GM20431 (cell line): Measurements from ENCODE around the gene ZNF487.
"Not testable (repeated sequence)": the region's sequence is repeated elsewhere in the genome, so short reads cannot be mapped to it uniquely, and the experiment has no call there.

Experiments
- in situ Hi-C: fragments of 300-500 bp; cut with MseI, MboI; formaldehyde crosslinking; loops from one replicate; pipeline ENCODE4 v1.15.0; 2020; ENCODE audit warnings: low sequenced_read_pairs; ENCODE audit not compliant: unreplicated experiment

The ZNF487 gene

DNA sequence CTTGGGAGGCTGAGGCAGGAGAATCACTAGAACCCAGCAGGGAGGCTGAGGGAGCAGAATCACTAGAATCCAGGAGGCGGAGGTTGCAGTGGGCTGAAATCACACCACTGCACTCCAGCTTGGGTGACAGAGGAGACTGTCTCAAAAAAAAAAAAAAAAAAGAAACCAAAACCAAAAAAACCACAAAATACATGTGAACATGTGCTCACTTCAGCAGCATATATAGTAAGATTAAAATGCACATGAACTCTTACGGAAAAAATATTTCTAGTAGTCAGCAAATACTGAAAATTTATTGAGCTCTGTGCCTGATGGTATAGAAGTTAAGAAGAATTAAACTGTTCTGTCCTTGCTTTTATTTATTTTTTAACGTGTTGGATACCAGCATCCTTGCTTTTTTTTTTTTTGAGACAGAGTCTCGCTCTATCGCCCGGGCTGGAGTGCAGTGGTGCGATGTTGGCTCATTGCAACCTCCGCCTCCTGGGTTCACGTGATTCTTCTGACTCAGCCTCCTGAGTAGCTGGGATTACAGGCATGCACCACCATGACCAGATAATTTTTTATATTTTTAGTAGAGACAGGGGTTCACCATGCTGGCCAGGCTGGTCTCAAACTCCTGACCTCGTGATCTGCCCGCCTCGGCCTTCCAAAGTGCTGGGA is 9.6 kb upstream of the ZNF487 start:
- in situ Hi-C loops: no loop called here

DNA sequence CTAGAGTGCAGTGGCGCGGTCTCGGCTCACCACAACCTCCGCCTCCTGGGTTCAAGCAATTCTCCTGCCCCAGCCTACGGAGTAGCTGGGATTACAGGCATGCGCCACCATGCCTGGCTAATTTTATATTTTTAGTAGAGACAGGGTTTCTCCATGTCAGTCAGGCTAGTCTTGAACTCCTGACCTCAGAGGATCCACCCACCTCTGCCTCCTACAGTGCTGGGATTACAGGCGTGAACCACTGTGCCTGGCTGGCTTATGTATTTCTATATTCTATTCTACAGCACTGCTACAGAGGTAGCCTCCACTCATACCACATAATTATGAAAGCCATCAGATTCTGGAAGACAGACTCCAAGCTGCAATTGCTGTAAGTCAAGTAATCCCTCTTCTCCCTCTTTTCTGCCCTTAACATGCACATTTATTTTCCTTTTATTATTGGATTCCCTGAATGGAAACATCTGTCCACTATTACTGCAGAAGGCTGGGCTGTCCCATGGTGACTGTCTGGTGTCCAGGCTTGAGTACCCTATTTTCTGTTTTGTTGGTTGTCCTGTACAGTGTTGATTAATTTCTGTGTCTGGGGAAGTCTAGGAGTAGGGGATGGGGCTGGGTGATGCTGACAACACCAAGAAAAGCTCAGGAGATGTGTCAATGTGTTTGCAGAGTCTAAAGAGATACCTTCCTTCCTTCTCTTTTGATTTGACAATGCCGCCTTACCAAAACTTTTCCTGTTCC is 5.8 kb upstream of the ZNF487 start:
- in situ Hi-C loops: no loop called here

DNA sequence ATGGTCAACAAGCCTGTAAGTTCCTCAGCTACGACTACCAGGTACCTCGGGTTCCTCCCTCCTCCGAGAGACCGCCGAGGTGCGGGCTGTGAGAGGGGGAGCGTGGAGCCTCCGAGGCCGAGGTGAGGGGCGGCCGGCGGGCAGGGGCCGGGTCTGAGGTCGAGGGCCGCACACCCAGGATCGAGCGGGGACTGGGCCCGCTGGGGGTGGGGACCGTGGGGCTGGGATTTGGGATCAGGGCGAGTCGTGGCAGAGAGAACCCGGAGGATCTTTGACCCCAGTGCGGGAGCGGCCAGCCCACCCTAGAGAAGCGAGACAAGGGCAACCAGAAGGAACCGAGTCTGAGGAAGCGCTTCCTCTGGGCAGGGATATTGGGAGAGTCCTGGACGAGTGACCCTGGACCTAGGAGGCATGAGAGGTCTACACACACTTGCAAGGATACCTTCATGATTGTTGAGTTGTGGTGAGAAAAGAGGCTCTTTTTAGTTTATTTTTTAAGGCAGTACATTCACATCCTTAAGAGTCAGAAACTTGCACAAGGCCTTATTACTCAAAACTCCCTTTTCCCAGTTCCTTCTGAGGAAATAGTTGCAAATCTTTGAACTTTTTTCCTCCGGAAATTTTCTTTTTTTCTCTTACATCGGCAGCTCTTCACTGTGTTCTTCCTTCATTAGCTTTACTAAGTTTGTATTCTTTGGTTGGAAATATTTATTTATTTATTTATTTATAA is 395 bp downstream of the ZNF487 start:
- in situ Hi-C loops: no loop called here

- in situ Hi-C loops: no loop called here
Measured at GRCh38 chr10:43440463-43441134, 3.7 kb downstream of the ZNF487 start.

- in situ Hi-C loops: no loop called here
Measured at GRCh38 chr10:43444323-43444722, 7.4 kb downstream of the ZNF487 start.

DNA sequence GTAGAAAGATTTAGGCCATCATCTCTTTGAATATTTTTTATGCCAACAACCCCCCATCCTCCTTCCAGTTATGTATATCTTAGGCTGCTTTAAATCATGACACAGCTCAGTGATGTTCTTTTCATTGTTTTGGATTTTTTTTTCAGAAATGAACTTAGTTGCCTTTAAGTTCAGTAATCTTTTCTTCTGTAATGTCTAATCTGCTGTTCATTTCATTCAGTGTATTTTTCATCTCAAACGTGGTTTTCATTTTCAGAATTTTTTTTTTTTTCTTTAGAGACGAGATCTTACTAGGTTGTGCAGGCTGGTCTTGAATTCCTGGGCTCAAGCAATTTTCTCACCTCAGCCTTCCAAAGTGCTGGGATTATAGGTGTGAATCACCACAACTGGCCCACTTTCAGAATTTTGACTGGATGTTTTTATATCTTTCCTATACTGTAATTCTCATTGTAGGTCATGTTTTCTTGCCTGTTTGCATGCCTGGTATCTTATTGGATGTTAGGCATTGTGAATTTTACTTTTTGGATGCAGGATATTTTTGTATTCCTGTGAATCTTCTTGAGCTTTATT is 8.1 kb downstream of the ZNF487 start:
- in situ Hi-C loops: no loop called here

- in situ Hi-C loops: not testable (repeated sequence)
Measured at GRCh38 chr10:43446219-43447017, 9.5 kb downstream of the ZNF487 start.

DNA sequence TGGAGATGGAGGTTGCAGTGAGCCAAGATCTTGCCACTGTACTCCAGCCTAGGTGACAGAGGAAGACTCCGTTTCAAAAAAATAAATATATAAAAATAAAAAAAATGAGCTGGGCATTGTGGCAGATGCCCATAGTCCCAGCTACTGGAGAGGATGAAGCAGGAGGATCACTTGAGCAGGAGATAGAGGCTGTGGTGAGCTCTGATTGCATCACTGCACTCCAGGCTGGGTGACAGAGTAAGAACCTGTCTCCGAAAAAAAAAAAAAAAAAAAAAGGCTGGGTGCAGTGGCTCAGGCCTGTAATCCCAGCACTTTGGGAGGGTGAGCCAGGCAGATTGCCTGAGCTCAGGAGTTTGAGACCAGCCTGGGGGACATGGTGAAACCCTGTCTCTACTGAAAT is 11.8 kb downstream of the ZNF487 start:
- in situ Hi-C loops: no loop called here

GRCh38 chr10:43452356-43452914 is 15.5 kb downstream of the ZNF487 start:
- in situ Hi-C loops: no loop called here

DNA sequence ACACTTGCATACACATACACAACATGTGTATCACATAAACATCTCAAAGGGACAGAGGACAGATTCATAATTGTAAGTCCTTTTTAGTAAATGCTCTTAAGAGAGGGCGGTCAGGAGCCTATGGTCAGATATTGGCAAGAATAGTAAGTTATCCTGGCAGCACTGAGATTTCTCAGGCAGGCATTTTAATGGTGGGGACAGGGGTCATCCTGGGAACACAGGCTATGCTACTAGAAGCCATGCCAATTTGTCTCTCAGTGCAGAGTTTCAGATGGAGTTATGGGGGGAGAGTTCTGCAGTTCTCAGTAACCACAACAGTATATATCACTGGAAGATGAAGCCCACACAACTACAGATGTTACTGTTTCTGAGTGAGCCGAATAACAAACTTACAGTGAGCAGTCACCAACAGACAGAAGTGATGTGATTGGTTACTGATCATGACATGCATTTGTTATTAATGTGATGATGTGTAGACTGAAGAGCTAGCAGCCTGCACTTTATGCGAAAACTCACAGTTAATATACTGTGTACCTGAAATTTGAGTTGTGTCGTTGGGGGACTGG is 16.4 kb downstream of the ZNF487 start:
- in situ Hi-C loops: no loop called here

DNA sequence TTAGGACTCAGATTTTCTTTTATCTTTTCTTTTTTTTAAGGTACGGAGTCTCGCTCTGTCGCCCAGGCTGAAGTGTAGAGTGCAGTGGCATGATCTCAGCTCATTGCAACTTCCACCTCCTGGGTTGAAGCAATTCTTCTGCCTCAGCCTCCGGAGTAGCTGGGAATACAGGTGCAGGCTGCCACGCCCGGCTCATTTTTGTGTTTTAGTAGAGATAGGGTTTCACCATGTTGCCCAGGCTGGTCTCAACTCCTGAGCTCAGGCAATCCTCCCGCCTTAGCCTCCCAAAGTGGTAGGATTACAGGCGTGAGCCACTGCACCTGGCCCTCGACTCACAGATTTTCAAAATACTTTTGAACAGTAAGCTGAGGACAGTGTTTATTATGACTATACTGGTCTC is 17.1 kb downstream of the ZNF487 start:
- in situ Hi-C loops: not testable (repeated sequence)

- in situ Hi-C loops: not testable (repeated sequence)
Measured at GRCh38 chr10:43456561-43456960, 19.6 kb downstream of the ZNF487 start.

- in situ Hi-C loops: no loop called here
Measured at GRCh38 chr10:43458227-43458626, 21.3 kb downstream of the ZNF487 start.

GRCh38 chr10:43461950-43462349 is 25.0 kb downstream of the ZNF487 start:
- in situ Hi-C loops: loop anchor here (10.0 kb wide), 1 partner anchor 167 kb away; no protein-coding TSS in a partner anchor

DNA sequence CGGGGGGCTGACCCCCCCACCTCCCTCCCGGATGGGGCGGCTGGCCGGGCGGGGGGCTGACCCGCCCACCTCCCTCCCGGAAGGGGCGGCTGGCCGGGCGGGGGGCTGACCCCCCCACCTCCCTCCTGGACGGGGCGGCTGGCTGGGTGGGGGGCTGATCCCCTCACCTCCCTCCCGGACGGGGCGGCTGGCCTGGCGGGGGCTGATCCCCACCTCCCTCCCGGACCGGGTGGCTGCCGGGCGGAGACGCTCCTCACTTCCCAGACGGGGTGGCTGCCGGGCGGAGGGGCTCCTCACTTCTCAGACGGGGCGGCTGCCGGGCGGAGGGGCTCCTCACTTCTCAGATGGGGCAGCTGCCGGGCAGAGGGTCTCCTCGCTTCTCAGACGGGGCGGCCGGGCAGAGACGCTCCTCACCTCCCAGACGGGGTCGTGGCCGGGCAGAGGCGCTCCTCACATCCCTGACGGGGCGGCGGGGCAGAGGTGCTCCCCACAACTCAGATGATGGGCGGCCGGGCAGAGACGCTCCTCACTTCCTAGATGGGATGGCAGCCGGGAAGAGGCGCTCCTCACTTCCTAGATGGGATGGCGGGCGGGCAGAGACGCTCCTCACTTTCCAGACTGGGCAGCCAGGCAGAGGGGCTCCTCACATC is 28.3 kb downstream of the ZNF487 start:
- in situ Hi-C loops: loop anchor here (10.0 kb wide), 1 partner anchor 170 kb away; no protein-coding TSS in a partner anchor

DNA sequence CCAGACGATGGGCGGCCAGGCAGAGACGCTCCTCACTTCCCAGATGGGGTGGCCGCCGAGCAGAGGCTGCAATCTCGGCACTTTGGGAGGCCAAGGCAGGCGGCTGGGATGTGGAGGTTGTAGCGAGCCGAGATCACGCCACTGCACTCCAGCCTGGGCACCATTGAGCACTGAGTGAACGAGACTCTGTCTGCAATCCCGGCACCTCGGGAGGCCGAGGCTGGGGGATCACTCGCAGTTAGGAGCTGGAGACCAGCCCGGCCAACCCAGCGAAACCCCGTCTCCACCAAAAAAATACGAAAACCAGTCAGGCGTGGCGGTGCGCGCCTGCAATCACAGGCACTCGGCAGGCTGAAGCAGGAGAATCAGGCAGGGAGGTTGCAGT is 28.8 kb downstream of the ZNF487 start:
- in situ Hi-C loops: loop anchor here (10.0 kb wide), 1 partner anchor 171 kb away; no protein-coding TSS in a partner anchor

GRCh38 chr10:43471146-43471545 is 34.2 kb downstream of the ZNF487 start:
- in situ Hi-C loops: no loop called here
